GM06990 (cell line): ENCODE data around the gene RPS6KA4.

Source experiments
- DNase-seq: peaks from one replicate; pipeline ENCODE4 v3.0.0-alpha.2; 2011; ENCODE audit not compliant: insufficient read length; ENCODE audit errors: extremely low read depth
- H3K27me3 ChIP-seq: replicated peaks from 2 replicates; pipeline ENCODE4 v1.6.0; 2011; ENCODE audit warnings: low read length; ENCODE audit not compliant: control insufficient read depth, insufficient read depth
- H3K36me3 ChIP-seq: 2 replicates; pipeline ENCODE4 v1.5.1; 2011; ENCODE audit warnings: low read length; ENCODE audit not compliant: control insufficient read depth, insufficient read depth
- H3K4me3 ChIP-seq: replicated peaks from 2 replicates; pipeline ENCODE4 v1.5.1; 2011; ENCODE audit warnings: low read depth, mild to moderate bottlenecking, control low read depth, low read length
- CTCF ChIP-seq: IDR thresholded peaks from 2 replicates; pipeline ENCODE4 v1.5.1; 2011; ENCODE audit warnings: low read length, control low read depth, mild to moderate bottlenecking, inconsistent platforms; ENCODE audit not compliant: insufficient read depth, poor library complexity, severe bottlenecking

RPS6KA4 gene

GRCh38 chr11:64400102-64400501, 41.1 kb downstream of the RPS6KA4 start:
- no peaks in the 10 kb centered on the region for H3K36me3 ChIP-seq
- DNase-seq: no peak
- H3K27me3 ChIP-seq: no peaks in the 10 kb centered on the region; the same call in 1 of the 2 replicates
- no peak overlapping the region for H3K4me3 ChIP-seq
- TF ChIP-seq CTCF: no peak

GRCh38 chr11:64400667-64401066, 41.7 kb downstream of the RPS6KA4 start:
- no peak for DNase-seq
- H3K4me3 ChIP-seq: no peak overlapping the region
- H3K36me3 ChIP-seq: no peaks in the 10 kb centered on the region
- TF ChIP-seq CTCF: no peak
- H3K27me3 ChIP-seq: no peaks in the 10 kb centered on the region; the same call in 1 of the 2 replicates

- no peak for TF ChIP-seq CTCF
- Histone ChIP-seq H3K27me3 (no peaks in the 10 kb centered on the region; the same call in 1 of the 2 replicates), H3K4me3 (no peak overlapping the region), H3K36me3 (no peaks in the 10 kb centered on the region)
- no peak for DNase-seq
Measured at GRCh38 chr11:64401775-64402174, 42.8 kb downstream of the RPS6KA4 start.

- H3K27me3 ChIP-seq: no peaks in the 10 kb centered on the region; the same call in 1 of the 2 replicates
- DNase-seq: no peak
- no peak overlapping the region for H3K4me3 ChIP-seq
- no peaks in the 10 kb centered on the region for H3K36me3 ChIP-seq
- TF ChIP-seq CTCF: no peak
Measured at GRCh38 chr11:64403106-64403505, 44.1 kb downstream of the RPS6KA4 start.

- no peak for DNase-seq
- Histone ChIP-seq H3K27me3 (no peaks in the 10 kb centered on the region), H3K36me3 (no peaks in the 10 kb centered on the region), H3K4me3 (no peak overlapping the region)
- no peak for TF ChIP-seq CTCF
Measured at GRCh38 chr11:64406221-64406946, 47.4 kb downstream of the RPS6KA4 start.
